Fibroblast of skin of abdomen (primary cell): ENCODE data around the gene TMTC1. TPM values are rescaled to one million over a fixed set of nuclear protein-coding genes. Genes with fewer than 3 reads are reported as not detected.
"Not testable (repeated sequence)": the region's sequence is repeated elsewhere in the genome, so short reads cannot be mapped to it uniquely, and the experiment has no call there.

Experiments used
- DNase-seq: peaks from one replicate; pipeline ENCODE4 v3.0.0-alpha.2; 2013
- polyA plus RNA-seq, 2 experiments: library from polyadenylated mRNA; unstranded; fragments of 120-200 nt; gene quantifications; one replicate each; pipeline ENCODE4 v1.2.1, GENCODE V29; 2013; ENCODE audit not compliant: insufficient read length in 2 of 2

Gene TMTC1
- 2.0 TPM for polyA plus RNA-seq (2013, experiment 1 of 2; ENCODE audit: insufficient read length)
- 1.7 TPM for polyA plus RNA-seq (2013, experiment 2 of 2; ENCODE audit: insufficient read length)

DNA sequence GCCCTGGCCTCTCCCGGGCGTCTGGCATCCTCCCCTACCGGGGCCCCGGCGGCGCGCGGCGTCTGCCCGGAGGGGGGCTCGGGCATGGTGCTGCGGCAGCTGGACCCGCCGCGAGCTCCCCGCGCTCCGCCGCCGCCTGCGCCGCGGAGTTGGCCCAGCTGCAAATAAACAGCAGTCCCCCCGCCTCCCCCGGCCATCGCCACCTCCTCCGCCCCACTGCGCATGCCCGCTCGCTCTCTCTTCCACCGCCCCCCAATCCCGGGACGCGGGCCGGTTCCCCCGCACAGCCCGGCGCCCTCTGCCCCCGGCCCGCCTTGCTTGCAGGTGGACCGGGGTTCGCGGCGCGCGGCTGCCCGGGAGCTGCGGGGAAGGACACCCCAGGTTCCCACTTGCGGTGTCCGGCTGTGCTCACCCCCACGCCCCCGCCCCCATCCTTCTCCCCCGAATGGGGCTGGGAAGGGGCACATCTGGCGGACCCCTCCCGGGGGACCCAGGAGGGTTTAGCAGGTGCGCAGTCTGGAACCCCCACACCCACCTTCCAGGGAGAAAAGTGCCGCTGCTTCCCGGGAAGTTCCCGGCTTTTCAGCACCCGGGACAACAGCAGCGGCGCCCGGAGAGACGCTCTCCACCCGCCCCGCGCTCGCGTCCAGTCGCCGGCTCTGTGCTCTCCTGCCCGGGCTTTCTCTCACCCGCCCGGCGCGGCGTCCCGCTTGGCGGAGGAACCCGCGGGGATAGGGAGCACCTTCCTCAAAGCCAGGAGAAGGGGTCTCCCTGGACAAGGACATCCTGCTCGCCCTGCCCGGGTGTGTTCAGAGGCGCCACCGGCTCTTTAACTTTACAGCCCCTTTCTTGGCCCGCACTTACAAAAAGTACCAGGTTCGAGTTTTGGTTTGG, at the start of gene TMTC1:
TMTC1 (minus strand) TSS at position 170 of the 894 bp plus-strand sequence. CDS start 191 bp downstream, outside the sequence.
- DNase-seq = peak; percentile 47

DNA sequence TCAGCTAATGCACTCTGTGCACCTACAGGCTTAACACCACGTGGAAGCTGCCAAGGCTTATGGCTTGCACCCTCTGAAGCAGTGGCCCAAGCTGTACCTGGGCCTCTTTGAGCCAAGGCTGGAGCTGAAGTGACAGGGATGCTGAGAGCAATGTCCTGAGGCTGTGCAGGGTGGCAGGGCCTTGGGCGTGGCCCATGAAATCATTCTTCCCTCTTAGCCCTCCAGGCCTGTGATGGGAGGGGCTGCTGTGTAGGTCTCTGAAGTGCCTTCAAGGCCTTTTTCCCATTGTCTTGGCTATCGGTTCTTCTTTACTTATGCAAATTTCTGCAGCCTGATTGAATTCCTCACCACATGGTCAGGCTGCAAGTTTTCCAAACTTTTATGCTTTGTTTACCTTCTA, 47.4 kb upstream of the TMTC1 start:
- no peak for DNase-seq

- no peak for DNase-seq
Measured at GRCh38 chr12:29830391-29830790, 46.6 kb upstream of the TMTC1 start.

DNA sequence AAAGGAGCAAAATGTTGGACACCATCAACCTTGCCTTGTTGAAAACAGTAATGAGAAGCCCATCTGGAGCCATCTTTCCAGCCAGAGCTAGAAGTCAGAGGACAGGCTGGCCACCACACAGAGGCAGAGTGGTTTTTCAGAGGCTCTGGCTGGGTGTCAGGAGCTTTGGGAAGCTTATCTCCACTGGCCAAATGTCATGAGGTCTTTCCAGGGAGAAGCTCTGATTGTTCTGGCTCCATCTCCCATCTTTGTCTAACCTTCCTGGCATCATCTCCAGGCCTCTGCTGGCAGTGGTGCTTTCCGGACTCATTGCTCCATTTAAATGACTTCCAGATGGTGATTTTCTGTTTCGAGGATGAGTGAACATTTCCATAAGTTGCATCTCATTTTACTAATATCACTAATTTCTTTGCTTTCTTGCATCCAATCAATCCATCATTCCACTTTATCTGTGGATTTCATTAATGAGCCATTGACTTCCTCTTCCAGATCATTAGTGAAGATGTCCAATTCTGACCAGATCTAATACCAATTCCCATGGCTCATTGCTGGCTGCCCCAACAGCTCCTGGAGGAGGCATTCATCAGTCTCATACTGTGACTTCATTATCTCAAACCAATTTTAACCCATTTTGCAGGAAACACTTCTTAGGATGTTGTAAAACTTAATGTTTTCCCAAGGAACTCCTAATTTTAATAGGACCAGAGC, 35.3 kb upstream of the TMTC1 start:
- no peak for DNase-seq

DNA sequence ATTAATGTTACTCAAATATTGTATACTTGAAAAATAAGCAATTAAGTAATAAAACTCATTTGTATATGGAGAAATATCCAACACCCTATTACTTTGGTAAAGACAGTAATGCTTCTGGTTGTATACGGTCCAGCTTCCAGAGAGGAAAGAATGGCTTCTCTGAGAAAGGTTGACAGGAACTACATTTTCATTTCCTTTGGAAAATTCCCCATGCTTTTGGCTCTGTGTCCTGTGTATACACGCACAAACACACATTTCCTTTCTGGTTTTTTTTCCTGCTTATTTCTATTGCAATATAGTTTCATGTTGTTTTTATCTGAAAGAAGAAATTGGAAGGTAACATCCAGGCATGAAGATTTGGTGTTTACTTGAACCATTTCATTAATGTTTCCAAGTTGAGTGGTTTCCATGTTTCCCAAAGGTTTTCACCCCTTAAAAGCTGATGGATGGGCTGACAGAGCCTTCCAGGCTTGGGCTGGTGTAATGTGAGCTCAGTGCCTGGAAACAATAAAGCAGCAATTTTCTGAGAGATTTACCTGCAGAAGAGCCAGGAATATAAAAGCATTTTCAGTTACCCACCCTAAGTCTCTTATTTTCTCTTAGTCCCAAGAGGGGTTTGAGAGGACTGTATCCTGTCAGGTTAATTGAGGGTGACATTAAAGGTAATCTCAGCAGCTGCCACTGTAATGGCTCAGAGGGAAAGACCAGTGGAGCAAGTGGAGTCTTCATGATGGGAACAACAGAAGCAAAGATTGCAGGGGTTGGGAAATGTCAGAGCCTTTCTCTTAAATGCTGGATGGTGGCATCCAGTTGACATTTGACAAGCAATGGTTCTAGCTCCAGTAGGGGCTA, 33.4 kb upstream of the TMTC1 start:
- DNase-seq = no peak

- not testable (repeated sequence) for DNase-seq
Measured at GRCh38 chr12:29809616-29810361, 26.0 kb upstream of the TMTC1 start.

GRCh38 chr12:29807129-29807528, 23.4 kb upstream of the TMTC1 start:
- DNase-seq = no peak

- DNase-seq = no peak
Measured at GRCh38 chr12:29804019-29804418, 20.3 kb upstream of the TMTC1 start.

DNA sequence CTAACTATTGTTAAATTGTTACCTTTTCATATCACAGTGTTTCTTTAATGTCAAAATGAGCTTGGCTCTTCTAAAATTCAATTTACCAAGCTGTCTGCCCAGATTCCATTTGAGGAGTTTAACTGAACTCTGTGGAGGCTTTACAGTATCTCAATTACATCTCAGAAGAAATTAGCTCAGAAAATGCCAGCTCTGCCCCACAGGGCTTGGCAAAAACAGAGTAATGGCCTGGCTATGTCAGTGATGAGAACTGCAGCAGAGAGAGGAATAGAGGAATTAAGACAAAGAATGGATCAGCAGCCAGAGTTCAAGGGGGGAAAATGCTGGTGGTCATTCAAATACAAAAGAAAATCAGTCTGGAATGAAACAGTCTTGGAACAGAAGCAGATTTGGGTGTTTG, 15.8 kb upstream of the TMTC1 start:
- no peak for DNase-seq

DNA sequence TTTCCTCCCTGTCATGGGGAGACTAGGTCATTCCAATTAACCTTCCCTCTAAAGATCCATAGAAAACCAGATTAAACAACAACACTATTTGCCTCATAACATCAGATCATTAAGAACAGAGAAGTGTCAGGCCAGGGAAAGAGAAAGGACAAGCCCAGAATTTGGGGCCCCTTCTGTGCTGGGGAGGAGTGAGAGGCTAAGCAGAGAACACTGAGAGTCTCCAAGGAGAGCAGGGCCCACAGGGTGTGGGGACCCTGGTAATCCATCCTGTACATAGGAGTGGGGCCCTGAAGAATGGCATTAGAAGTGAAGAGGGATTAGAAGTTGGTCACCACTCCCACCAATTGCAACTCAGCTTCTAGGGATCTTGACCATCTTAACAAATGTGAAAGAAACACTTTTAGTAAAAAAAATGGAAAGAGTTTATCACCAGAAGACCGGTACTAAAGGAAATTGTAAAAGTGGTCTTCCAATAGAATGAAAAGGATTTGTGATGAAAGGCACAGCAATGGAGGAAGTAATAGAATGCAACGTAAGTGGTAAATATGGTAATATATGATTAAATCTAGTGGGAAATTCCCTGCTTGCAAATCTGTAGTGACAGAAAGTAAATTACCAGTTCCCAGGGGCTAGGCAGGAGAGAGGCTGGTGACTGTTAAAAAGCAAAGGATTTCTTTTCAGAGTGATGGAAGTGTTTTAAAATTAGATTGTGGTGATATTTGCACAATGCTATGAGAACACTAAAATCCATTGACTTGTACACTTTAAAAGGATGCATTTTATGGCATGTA, 14.0 kb upstream of the TMTC1 start:
- DNase-seq = no peak

DNA sequence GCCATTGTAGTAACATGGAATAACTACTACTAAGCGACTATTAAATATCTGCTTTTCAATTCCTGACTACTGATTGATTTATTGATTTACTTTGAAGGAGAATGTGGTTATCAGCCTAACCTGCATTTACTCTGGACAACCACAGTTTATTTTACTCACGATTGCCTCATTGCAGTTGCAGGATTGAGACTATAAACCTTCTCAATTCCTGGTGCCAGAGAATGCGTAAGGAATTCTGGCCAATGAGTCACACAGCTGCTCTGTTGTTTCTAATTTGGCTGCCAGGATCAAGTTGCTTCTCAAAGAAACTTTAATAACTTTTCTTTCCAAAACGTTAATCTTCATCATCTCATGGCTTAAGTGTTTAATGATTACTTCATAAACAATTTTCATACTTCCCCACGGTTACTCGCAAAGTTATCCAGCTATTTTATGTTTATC, 13.1 kb upstream of the TMTC1 start:
- DNase-seq = peak; percentile 87

DNA sequence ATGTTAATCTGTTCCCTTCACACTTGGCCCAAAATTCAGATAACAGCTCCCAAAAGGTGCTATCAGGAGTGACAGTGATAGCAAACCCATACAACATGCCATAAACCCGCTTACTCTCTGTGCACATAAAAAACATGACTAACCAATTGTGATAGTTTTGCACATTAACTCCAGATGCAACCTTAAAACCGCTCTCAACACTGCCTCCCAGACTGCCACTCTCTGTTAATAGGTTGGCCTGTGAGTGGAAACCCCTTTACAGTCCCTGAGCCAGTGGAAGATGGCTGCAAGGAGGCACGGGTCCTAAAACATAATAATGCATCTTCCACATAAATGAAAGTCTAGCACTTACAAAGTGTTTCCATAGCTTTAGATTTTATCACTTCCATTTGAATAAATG, 12.0 kb upstream of the TMTC1 start:
- no peak for DNase-seq

DNA sequence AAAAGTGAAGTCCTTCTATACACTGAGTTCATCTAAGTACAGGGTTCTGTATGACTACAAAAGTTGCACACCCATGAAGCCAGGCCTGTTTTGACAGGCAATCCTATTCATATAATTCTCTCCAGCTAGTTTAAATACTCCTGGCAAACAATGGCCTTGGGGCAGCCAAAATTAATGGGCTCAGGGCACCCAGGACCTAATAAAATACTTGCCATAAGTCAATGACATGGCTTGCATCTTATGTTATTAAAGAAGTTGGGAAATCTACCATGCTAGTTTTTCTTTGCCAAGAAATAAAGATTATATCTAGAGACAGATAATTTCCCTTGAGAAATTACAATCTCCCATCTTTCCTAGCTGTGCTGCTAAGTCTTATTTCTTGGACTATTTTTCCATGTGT, 11.1 kb upstream of the TMTC1 start:
- DNase-seq = no peak

- DNase-seq = no peak
Measured at GRCh38 chr12:29792853-29793252, 9.1 kb upstream of the TMTC1 start.

GRCh38 chr12:29792132-29792531, 8.4 kb upstream of the TMTC1 start:
- DNase-seq = no peak

- no peak for DNase-seq
Measured at GRCh38 chr12:29782871-29783772, 620 bp downstream of the TMTC1 start.

- peak; percentile 52 for DNase-seq
Measured at GRCh38 chr12:29782285-29782870, 1.4 kb downstream of the TMTC1 start.

DNA sequence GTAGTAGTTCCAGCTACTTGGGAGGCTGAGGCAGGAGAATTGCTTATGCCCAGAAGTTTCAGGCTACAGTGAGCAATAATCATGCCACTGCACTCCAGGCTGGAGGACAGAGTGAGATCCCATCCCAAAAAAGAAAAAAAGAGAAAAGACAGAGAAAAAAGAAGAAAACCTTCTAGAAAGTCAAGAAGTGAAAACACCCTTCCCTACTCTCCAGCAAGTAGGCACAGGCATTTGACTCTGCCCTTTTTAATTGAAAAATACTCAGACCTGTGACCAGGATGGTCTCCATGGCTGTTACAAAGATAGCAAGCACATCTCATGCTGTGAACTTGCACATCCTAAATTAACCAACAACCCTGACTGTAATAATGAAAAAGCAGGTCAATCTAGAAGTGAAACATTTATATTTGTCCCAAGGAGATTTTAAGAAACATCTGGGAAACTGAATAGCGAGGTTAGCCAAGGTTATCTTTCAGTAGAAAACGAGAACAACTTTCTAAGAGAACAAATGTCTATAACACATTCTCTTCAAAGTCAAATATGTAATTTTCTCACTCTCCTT, 2.0 kb downstream of the TMTC1 start:
- no peak for DNase-seq

DNA sequence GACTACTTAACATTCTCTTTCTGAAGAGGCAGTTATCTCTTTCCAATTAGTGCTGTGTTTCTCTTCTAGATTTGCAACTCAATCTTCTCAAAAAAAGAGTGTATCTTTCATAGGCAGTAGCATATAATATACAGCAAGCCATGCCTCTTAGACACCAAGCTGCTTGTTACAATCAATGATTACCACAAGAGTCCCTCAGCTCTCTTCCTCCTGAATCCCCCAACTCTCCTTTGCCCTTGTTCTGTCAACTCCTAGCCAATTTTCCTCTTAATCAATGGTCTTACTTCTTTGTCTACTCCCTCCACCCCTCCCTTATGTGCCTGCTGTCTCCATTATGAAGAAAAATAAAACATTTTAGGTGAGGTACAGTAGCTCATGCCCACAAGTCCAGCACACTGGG, 2.6 kb downstream of the TMTC1 start:
- DNase-seq = no peak
